Epithelial cell of proximal tubule (primary cell): ENCODE results near the gene HIRA. TPM values are rescaled to one million over a fixed set of nuclear protein-coding genes. Genes with fewer than 3 reads are reported as not detected.

Experiments
- DNase-seq: peaks from one replicate; pipeline ENCODE4 v3.0.0-alpha.2; 2011; ENCODE audit warnings: low read depth
- H3K4me3 ChIP-seq: 2 replicates; pipeline ENCODE4 v1.5.1; 2011; ENCODE audit warnings: low read depth, mild to moderate bottlenecking, low read length
- total RNA-seq: library from RNA; depleted of rRNA; stranded (reverse); fragments of >200 nt; gene quantifications from 2 replicates; pipeline ENCODE4 v1.2.3, GENCODE V29; 2015
- TF ChIP-seq, protein P1 (sequence below): conservative IDR thresholded peaks from 2 replicates; pipeline ENCODE4 v1.5.1; 2012; ENCODE audit warnings: low read depth, mild to moderate bottlenecking, low read length

The HIRA gene
- total RNA-seq, 1 donor from 2014 or later, result 13.3 TPM

DNA sequence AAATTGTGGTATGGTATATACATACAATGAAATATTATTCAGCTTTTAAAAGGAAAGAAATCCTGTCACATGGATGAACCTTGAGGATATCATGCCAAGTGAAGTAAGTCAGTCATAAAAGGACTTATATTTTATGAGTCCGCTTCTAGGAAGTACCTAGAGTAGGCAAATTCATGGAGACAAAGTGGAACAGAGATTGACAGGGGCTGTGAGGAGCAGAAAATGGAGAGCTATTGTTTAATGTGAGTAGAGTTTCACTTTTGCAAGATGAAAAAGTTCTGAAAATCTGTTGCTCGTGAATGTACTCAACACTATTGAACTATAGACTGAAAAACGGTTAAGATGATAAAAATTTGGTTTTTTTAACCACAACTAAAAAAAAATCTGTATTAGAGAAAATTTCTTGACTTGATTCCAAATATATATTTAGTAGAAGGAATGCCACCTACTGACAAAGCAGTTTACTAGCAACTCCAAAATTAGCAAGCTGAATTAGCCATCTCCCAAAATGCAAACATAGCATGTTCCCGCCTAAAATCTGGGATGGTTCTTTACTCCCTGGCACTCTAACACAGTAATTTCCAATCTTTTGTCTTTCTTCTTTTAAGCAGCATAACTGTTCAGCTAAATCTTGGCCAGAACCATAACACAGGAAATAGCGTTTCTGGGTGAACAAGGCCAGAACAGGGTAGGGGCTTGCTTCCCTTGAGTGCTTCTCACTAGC, 46.0 kb upstream of the HIRA start:
- TF ChIP-seq, protein P1, sequence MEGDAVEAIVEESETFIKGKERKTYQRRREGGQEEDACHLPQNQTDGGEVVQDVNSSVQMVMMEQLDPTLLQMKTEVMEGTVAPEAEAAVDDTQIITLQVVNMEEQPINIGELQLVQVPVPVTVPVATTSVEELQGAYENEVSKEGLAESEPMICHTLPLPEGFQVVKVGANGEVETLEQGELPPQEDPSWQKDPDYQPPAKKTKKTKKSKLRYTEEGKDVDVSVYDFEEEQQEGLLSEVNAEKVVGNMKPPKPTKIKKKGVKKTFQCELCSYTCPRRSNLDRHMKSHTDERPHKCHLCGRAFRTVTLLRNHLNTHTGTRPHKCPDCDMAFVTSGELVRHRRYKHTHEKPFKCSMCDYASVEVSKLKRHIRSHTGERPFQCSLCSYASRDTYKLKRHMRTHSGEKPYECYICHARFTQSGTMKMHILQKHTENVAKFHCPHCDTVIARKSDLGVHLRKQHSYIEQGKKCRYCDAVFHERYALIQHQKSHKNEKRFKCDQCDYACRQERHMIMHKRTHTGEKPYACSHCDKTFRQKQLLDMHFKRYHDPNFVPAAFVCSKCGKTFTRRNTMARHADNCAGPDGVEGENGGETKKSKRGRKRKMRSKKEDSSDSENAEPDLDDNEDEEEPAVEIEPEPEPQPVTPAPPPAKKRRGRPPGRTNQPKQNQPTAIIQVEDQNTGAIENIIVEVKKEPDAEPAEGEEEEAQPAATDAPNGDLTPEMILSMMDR, result peak; percentile 20
- peak overlapping the region; percentile 92 for H3K4me3 ChIP-seq
- no peak for DNase-seq

DNA sequence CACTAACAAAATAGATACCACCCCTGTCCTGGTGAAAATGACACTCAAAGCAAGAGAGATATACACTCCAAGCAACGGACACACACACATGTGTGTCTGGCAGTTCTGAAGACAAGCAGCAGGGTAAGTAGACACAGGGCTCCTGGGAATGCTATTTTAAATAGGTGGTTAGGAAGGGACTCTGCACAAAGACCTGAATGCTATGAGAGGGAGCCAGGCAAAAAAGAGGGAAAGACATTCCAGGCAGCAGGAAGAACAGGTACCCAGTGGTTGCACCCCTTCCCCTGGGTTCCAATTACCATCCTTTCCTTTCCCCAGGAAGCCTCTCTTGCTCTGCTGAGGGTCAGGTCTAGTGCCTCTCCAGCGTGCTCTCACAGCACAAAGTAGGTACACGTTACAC, 44.5 kb upstream of the HIRA start:
- no peak for DNase-seq
- no peak overlapping the region for H3K4me3 ChIP-seq
- TF ChIP-seq, protein P1, result no peak

DNA sequence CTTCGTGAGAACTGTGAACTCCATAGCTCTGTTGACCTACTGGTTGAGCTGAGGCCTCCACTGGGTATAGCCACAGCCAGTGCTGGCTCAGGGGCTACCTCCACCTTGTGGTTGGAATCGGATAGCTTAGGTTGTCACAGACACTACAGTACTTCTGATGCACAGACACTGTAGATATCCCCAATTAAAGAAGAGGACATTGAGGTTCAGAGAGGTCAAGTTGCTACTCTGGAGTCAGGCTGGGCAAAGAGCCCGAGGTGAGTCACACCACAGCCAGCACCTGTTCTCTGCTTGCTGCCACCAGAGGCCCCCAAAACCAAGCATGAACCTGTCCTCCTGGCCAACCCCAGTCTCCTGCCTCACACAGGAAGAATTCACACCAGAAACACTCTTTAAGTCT, 42.0 kb upstream of the HIRA start:
- no peak for DNase-seq
- H3K4me3 ChIP-seq, result no peak overlapping the region
- TF ChIP-seq, protein P1, result peak; percentile 17

DNA sequence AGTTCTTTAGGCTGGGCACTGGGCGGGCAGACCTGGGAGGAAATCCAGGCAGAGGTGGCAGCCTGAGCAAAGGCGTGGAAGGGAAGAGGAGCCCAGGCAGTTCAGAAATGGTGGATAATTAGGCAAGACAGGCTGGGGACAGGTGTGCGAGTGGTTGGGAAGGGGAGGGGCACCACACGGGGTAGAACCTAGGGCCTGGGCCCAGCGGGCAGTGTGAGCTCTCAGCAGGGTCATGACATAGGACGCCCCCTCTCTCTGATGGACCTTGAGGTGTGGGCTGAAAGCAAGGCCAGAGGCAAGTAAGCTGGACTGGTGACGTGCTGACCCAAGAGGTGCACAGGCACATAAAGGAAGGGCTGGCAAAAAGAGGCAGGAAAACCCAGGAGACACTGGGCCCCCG, 40.7 kb upstream of the HIRA start:
- no peak overlapping the region for H3K4me3 ChIP-seq
- TF ChIP-seq, protein P1, result no peak
- no peak for DNase-seq

DNA sequence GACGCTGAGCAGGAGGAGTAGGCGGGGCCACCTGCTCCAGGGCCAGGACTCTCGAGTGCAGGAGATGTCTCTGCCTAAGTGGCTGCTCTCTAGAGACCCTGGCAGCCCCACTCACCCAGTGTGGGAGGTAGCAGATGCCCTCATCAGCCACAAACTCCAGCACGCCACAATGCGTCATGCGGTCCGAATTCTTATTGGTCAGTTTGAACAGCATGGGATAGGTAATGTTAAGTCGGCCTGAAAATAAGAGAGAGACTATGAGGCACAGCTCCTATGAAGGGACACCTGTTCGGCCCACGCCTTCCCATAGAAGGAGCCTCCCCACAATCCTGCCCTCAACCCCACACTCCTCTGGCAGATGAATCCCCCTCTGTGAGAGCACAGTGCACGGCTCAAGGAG, 40.0 kb upstream of the HIRA start:
- no peak for DNase-seq
- no peak overlapping the region for H3K4me3 ChIP-seq
- TF ChIP-seq, protein P1, result no peak

DNA sequence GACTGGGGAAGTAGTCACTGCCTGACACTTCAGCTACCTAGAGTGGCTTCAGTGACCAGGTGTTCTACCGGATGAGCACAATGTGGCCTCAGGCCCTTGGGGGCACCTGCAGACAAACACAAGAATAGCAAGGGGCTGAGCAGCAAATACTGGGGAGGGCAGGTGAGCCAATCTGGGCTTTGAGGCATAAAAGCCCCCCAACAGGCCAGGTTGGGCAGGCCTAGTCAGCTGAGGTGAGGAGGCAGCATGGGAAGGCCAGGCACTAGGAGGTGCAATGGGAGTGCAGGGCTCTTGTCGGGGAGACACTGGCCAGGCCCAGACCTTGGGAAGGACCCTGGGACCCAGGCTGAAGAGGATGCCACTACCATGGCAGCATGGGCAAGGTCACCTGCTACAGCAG, 38.5 kb upstream of the HIRA start:
- H3K4me3 ChIP-seq, result no peak overlapping the region
- no peak for DNase-seq
- TF ChIP-seq, protein P1, result no peak

DNA sequence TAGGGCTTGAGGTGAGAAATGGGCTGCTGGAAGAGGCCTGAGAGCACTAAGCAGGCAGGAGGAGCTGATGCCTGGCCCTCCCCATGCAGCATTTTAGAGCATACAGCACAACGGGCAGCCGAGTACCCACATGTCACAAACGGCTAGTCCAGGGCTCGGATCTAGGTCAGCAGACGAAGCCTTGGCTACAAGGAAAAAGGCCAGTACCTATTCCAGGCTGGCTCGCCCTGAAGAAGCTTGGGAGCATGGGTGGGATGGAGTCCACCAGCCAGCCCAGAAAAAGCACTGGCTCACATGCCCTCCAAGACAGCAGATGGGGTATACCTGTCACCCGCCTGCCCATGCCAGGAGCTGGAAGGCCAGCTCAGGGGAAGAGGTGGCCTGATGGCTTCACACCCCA, 37.9 kb upstream of the HIRA start:
- H3K4me3 ChIP-seq, result no peak overlapping the region
- DNase-seq, result no peak
- TF ChIP-seq, protein P1, result no peak
